Measurements from ENCODE around the gene APLNR. TPM values are rescaled to one million over a fixed set of nuclear protein-coding genes. Genes with fewer than 3 reads are reported as not detected.
A peak's percentile ranks its signal among the peaks of the same experiment; 100 is the strongest.

APLNR gene
- total and polyA plus RNA-seq, 2 of the 4 experiments (the other 2 are of a cell fraction), result not detected

DNA sequence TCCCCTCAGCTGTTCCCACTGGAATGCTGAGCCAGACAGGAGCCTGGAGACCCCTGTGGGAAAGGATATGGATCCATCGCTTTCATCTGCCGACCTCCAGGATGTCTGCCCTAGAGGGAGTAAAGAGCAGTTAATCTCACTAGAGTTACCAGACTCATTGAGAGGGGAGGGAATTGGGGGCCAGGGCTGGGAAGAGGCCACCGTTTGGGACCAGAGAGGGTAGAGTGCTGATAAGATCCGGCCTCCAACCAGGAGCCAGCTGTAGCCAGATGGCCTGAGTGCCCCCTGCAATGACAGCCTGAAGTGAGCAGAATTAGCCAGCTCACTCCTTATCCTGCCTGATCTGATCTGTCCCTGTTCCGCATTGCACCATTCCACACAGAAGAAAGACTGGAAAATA, 3.7 kb upstream of the APLNR start:
- dilution Hi-C loops (cut with HindIII; ENCODE audit: low sequenced_read_pairs, unreplicated experiment) (no loop called here), in situ Hi-C loops (cut with MboI; ENCODE audit: low sequenced_read_pairs) (loop anchor here (5.0 kb wide), 1 partner anchor 108 kb away; no protein-coding TSS in a partner anchor)

More for the DNA sequence above, 3.7 kb upstream of the APLNR start:
- Histone ChIP-seq H3K4ac (ENCODE audit: low read depth, low read length) (no peak overlapping the region), H3K4me1 (ENCODE audit: control insufficient read depth, insufficient read depth, low read length) (no peaks in the 10 kb centered on the region), H3K23ac (ENCODE audit: low read depth, low read length) (no peak overlapping the region), H3K36me3 (ENCODE audit: control insufficient read depth, insufficient read depth, low read length) (no peaks in the 10 kb centered on the region), H4K20me1 (ENCODE audit: insufficient read depth, low read length) (no peaks in the 10 kb centered on the region), H4K91ac (ENCODE audit: insufficient read depth, low read depth, low read length) (no peak overlapping the region), H2BK20ac (ENCODE audit: low read depth, low read length) (no peak overlapping the region), H3K18ac (ENCODE audit: low read depth, low read length) (no peak overlapping the region), H2AK5ac (ENCODE audit: low read depth, low read length) (no peak overlapping the region), H3K56ac (ENCODE audit: extremely low read depth, insufficient read depth, low read length) (no peak overlapping the region), H2AK9ac (replicated peaks; ENCODE audit: low read depth, low read length, poor library complexity) (no peak overlapping the region), H4K8ac (ENCODE audit: low read depth in 2 of 2, low read length in 2 of 2) (no peak overlapping the region), H3K4me2 (ENCODE audit: low read depth, low read length) (no peak overlapping the region), H2BK15ac (ENCODE audit: low read depth, low read length) (no peak overlapping the region), H3K9me1 (ENCODE audit: insufficient read depth, low read length) (peaks cover 2% of the 10 kb centered on the region; the same call in 1 of the 2 replicates), H3K14ac (replicated peaks; ENCODE audit: low read depth, low read length) (no peak overlapping the region), H4K5ac (ENCODE audit: low read depth, low read length) (no peak overlapping the region), H3K9me3 (ENCODE audit: control insufficient read depth, insufficient read depth, low read length) (no peaks in the 10 kb centered on the region), H2AFZ (replicated peaks; ENCODE audit: low read length, poor library complexity) (peak overlapping the region; percentile 26), H3K9ac (ENCODE audit: low read depth, low read length) (no peak overlapping the region), H2BK120ac (ENCODE audit: low read depth, low read length) (no peak overlapping the region), H3K27ac (ENCODE audit: insufficient read depth, low read length) (no peak overlapping the region), H3K27me3 (ENCODE audit: control insufficient read depth, insufficient read depth, low read length) (peaks cover 30% of the 10 kb centered on the region), H2BK5ac (ENCODE audit: low read depth, low read length, poor library complexity, severe bottlenecking) (no peak overlapping the region), H3K4me3 (ENCODE audit: insufficient read depth, low read depth, low read length) (no peak overlapping the region), H3K79me1 (ENCODE audit: low read depth in 1 of 2, low read length in 2 of 2) (no peaks in the 10 kb centered on the region)
- ChIA-PET POLR2A (ENCODE audit: unreplicated experiment) (no interaction called here), CTCF (interaction anchor here (0.7 to 1.2 kb wide), 2 partner anchors 8 to 9 kb away, joined by 4 read pairs; no protein-coding TSS in a partner anchor)
- DNase-seq, result no peak
- intact Hi-C loops (cut with micrococcal nuclease), result no loop called here
- ATAC-seq (ENCODE audit: low read depth), result no peak
- 8% methylated on average over 2 of the region's 5 CpGs; no CpG with 5 or more reads in 1 of the 2 experiments for WGBS, 2 experiments (ENCODE audit: extremely low coverage in 2 of 2, insufficient read length in 1 of 2)
- TF ChIP-seq, protein P1, sequence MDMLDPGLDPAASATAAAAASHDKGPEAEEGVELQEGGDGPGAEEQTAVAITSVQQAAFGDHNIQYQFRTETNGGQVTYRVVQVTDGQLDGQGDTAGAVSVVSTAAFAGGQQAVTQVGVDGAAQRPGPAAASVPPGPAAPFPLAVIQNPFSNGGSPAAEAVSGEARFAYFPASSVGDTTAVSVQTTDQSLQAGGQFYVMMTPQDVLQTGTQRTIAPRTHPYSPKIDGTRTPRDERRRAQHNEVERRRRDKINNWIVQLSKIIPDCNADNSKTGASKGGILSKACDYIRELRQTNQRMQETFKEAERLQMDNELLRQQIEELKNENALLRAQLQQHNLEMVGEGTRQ (IDR thresholded peaks at IDR 0.05; ENCODE audit: low read depth, low read length), result no peak
- TF ChIP-seq RFX5 (IDR thresholded peaks at IDR 0.05; ENCODE audit: low read depth, low read length), result no peak
- no peak for TF ChIP-seq CEBPB (IDR thresholded peaks at IDR 0.05; ENCODE audit: low read depth, low read length)
- TF ChIP-seq BHLHE40 (IDR thresholded peaks at IDR 0.05; ENCODE audit: low read depth, low read length), result no peak
- TF ChIP-seq RCOR1 (IDR thresholded peaks at IDR 0.05; ENCODE audit: insufficient replicate concordance, low read length), result no peak
- no peak for TF ChIP-seq FOS (IDR thresholded peaks at IDR 0.05; ENCODE audit: low read depth, low read length)
- TF ChIP-seq RAD21 (IDR thresholded peaks at IDR 0.05; ENCODE audit: low read length), result no peak
- TF ChIP-seq CHD1 (IDR thresholded peaks at IDR 0.05; ENCODE audit: low read depth, low read length), result no peak
- TF ChIP-seq MAFK (IDR thresholded peaks at IDR 0.05; ENCODE audit: low read depth, low read length), result no peak
- TF ChIP-seq, protein P2, sequence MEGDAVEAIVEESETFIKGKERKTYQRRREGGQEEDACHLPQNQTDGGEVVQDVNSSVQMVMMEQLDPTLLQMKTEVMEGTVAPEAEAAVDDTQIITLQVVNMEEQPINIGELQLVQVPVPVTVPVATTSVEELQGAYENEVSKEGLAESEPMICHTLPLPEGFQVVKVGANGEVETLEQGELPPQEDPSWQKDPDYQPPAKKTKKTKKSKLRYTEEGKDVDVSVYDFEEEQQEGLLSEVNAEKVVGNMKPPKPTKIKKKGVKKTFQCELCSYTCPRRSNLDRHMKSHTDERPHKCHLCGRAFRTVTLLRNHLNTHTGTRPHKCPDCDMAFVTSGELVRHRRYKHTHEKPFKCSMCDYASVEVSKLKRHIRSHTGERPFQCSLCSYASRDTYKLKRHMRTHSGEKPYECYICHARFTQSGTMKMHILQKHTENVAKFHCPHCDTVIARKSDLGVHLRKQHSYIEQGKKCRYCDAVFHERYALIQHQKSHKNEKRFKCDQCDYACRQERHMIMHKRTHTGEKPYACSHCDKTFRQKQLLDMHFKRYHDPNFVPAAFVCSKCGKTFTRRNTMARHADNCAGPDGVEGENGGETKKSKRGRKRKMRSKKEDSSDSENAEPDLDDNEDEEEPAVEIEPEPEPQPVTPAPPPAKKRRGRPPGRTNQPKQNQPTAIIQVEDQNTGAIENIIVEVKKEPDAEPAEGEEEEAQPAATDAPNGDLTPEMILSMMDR (conservative IDR thresholded peaks at IDR 0.05; ENCODE audit: low read depth, low read length), result no peak
- no peak for TF ChIP-seq SMC3 (IDR thresholded peaks at IDR 0.05; ENCODE audit: low read depth, low read length)
- no peak for TF ChIP-seq MAZ (IDR thresholded peaks at IDR 0.05; ENCODE audit: borderline replicate concordance, low read depth, low read length)
- no peak for TF ChIP-seq NFE2L2 (IDR thresholded peaks at IDR 0.05; ENCODE audit: low read depth, low read length)
- TF ChIP-seq POLR2A (IDR thresholded peaks at IDR 0.05; ENCODE audit: low read depth, low read length), result no peak
- no peak for TF ChIP-seq MXI1 (IDR thresholded peaks at IDR 0.05; ENCODE audit: borderline replicate concordance, low read depth, low read length)
- TF ChIP-seq, protein P3, sequence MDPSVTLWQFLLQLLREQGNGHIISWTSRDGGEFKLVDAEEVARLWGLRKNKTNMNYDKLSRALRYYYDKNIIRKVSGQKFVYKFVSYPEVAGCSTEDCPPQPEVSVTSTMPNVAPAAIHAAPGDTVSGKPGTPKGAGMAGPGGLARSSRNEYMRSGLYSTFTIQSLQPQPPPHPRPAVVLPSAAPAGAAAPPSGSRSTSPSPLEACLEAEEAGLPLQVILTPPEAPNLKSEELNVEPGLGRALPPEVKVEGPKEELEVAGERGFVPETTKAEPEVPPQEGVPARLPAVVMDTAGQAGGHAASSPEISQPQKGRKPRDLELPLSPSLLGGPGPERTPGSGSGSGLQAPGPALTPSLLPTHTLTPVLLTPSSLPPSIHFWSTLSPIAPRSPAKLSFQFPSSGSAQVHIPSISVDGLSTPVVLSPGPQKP (IDR thresholded peaks at IDR 0.05; ENCODE audit: borderline replicate concordance, low read depth, low read length), result no peak
- no TSS peak for BruUV-seq (replicated peaks)

Measured in IMR-90 (cell line).